HepG2 (cell line): Measurements from ENCODE around the gene NME8. TPM values are rescaled to one million over a fixed set of nuclear protein-coding genes. Genes with fewer than 3 reads are reported as not detected.

ENCODE experiments used
- ATAC-seq: fragments of 200-7000 bp; cut with Tn5 transposase; 3 replicates; pipeline ENCODE4 v1.9.1; 2020; ENCODE audit warnings: mild to moderate bottlenecking, moderate library complexity
- BruUV-seq: library from RNA; stranded (reverse); fragments of 400-500 nt; replicated peaks from 2 replicates; lab custom pipeline; 2021; lab: Mats Ljungman, UMichigan
- CTCF ChIA-PET: fragments of 300-600 bp; formaldehyde crosslinking; extraction: SDS; loops from one replicate; lab custom pipeline; 2021; ENCODE audit warnings: low total read pairs, inconsistent platforms, low intra/inter-chr PET ratio; lab: Yijun Ruan, JAX
- POLR2A ChIA-PET: fragments of 350-600 bp; sonication (Branson Sonifier 250); formaldehyde crosslinking; loops from one replicate; lab custom pipeline; 2020; ENCODE audit warnings: antibody characterized with exemption, inconsistent platforms; lab: Yijun Ruan, JAX
- DNase-seq: peaks from one replicate; pipeline ENCODE4 v3.0.0-alpha.2; 2015; ENCODE audit warnings: low spot score
- FAIRE-seq: peaks from 3 replicates; lab custom pipeline; 2011; peaks lifted over from hg19 to GRCh38; lab: Jason Lieb, UNC
- H2AFZ ChIP-seq: one replicate; pipeline ENCODE4 v1.6.1; 2011; ENCODE audit warnings: low read length, inconsistent platforms
- H3K27ac ChIP-seq: fragments of 300-600 bp; 3 replicates; pipeline ENCODE4 v1.8.0; 2011; ENCODE audit warnings: mixed run types, mild to moderate bottlenecking, mixed read lengths, low read length, inconsistent platforms; ENCODE audit not compliant: insufficient read depth; ENCODE audit errors: extremely low read length
- H3K27me3 ChIP-seq, 2 experiments: fragments of 200-600 bp in 1 of 2; 2 replicates in 1 of 2; 3 replicates in 1 of 2; pipeline versions ENCODE4 v1.6.0 to v1.8.0; 2011; ENCODE audit warnings: low read length in 2 of 2, mild to moderate bottlenecking in 2 of 2, moderate library complexity in 2 of 2, inconsistent platforms in 1 of 2; ENCODE audit not compliant: insufficient read depth in 2 of 2, control insufficient read depth in 1 of 2
- H3K36me3 ChIP-seq, 2 experiments: fragments of 200-600 bp in 1 of 2; replicated peaks in 1 of 2; 2 replicates in 1 of 2; 3 replicates in 1 of 2; pipeline versions ENCODE4 v1.5.1 to v1.8.0; 2011; ENCODE audit warnings: low read length in 2 of 2, inconsistent platforms in 1 of 2; ENCODE audit not compliant: insufficient read depth in 2 of 2, control insufficient read depth in 1 of 2
- H3K4me1 ChIP-seq: 2 replicates; pipeline ENCODE4 v1.5.1; 2012; ENCODE audit warnings: low read length, inconsistent platforms; ENCODE audit not compliant: insufficient read depth
- H3K4me2 ChIP-seq: 2 replicates; pipeline ENCODE4 v1.6.0; 2011; ENCODE audit warnings: low read depth, low read length, inconsistent platforms
- H3K4me3 ChIP-seq, 3 experiments: fragments of 200-600 bp in 1 of 3; sonication (generic), shearing (Covaris generic) in 1 of 3; replicated peaks in 1 of 3; 2 replicates each; pipeline ENCODE4 v1.5.1; 2011 to 2016; ENCODE audit warnings: low read length in 3 of 3, inconsistent platforms in 2 of 3, low read depth in 2 of 3, mild to moderate bottlenecking in 2 of 3, control low read depth in 1 of 3, mixed read lengths in 1 of 3; ENCODE audit not compliant: insufficient read depth in 1 of 3
- H3K79me2 ChIP-seq: one replicate; pipeline ENCODE4 v1.6.1; 2011; ENCODE audit warnings: low read length, inconsistent platforms; ENCODE audit not compliant: insufficient read depth
- H3K9ac ChIP-seq: 2 replicates; pipeline ENCODE4 v1.6.0; 2011; ENCODE audit warnings: mild to moderate bottlenecking, low read depth, low read length, inconsistent platforms; ENCODE audit not compliant: insufficient read depth
- H3K9me3 ChIP-seq: 2 replicates; pipeline ENCODE4 v1.5.1; 2012; ENCODE audit warnings: mild to moderate bottlenecking, low read length
- H4K20me1 ChIP-seq: 2 replicates; pipeline ENCODE4 v1.6.0; 2011; ENCODE audit warnings: inconsistent platforms, mild to moderate bottlenecking, low read length, moderate library complexity; ENCODE audit not compliant: insufficient read depth
- EP300 ChIP-seq, 3 experiments: sonication (generic) in 1 of 3; formaldehyde crosslinking in 1 of 3; IDR thresholded peaks; 2 replicates each; pipeline versions ENCODE4 v1.5.1 to v1.6.1; 2011 to 2020; ENCODE audit warnings: low read depth in 2 of 3, low read length in 2 of 3, borderline replicate concordance in 1 of 3, improper control_type of control experiment in 1 of 3, mild to moderate bottlenecking in 1 of 3, missing genetic modification reagents in 1 of 3, moderate library complexity in 1 of 3
- FOSL2 ChIP-seq: sonication (generic); formaldehyde crosslinking; IDR thresholded peaks from 2 replicates; pipeline ENCODE4 v1.4.0; 2020; ENCODE audit warnings: missing genetic modification reagents
- FOXA3 ChIP-seq: IDR thresholded peaks from 2 replicates; pipeline ENCODE4 v1.6.1; 2016; ENCODE audit warnings: missing genetic modification reagents, missing compliant biosample characterization
- FOXK2 ChIP-seq: fragments of 450-650 bp; IDR thresholded peaks from 2 replicates; pipeline ENCODE4 v1.6.1; 2016
- MEIS1 ChIP-seq: sonication (generic); formaldehyde crosslinking; IDR thresholded peaks from 2 replicates; pipeline ENCODE4 v1.9.0; 2021; ENCODE audit warnings: mild to moderate bottlenecking, missing genetic modification reagents, moderate library complexity, borderline replicate concordance
- NCOA5 ChIP-seq: sonication (generic); formaldehyde crosslinking; IDR thresholded peaks from 2 replicates; pipeline ENCODE4 v1.4.0; 2020; ENCODE audit warnings: missing genetic modification reagents
- NFIB ChIP-seq: sonication (generic); formaldehyde crosslinking; IDR thresholded peaks from 2 replicates; pipeline ENCODE4 v1.9.0; 2021; ENCODE audit warnings: missing genetic modification reagents, mild to moderate bottlenecking, borderline replicate concordance
- SAP130 ChIP-seq: IDR thresholded peaks from 2 replicates; pipeline ENCODE4 v1.6.1; 2016; ENCODE audit warnings: low read depth
- SOX13 ChIP-seq, 3 experiments: fragments of 450-650 bp in 1 of 3; sonication (generic) in 1 of 3; formaldehyde crosslinking in 1 of 3; IDR thresholded peaks in 2 of 3; conservative IDR thresholded peaks in 1 of 3; 2 replicates each; pipeline versions ENCODE4 v1.5.0 to v1.6.1; 2016 to 2020; ENCODE audit warnings: antibody characterized with exemption in 1 of 3, mild to moderate bottlenecking in 1 of 3, missing compliant biosample characterization in 1 of 3, missing genetic modification reagents in 1 of 3, moderate library complexity in 1 of 3
- TARDBP ChIP-seq: sonication (generic); formaldehyde crosslinking; IDR thresholded peaks from 2 replicates; pipeline ENCODE4 v1.8.0; 2022; ENCODE audit warnings: mild to moderate bottlenecking, missing genetic modification reagents
- TCF7 ChIP-seq: sonication (generic); IDR thresholded peaks from 2 replicates; pipeline ENCODE4 v1.6.1; 2016; ENCODE audit warnings: antibody characterized with exemption, low read depth
- TEAD3 ChIP-seq: optimal IDR thresholded peaks from 2 replicates; pipeline ENCODE3; 2016; ENCODE audit warnings: borderline replicate concordance
- ZNF256 ChIP-seq: sonication (generic); formaldehyde crosslinking; conservative IDR thresholded peaks from 2 replicates; pipeline ENCODE4 v1.4.0; 2020; ENCODE audit warnings: missing genetic modification reagents
- ZNF3 ChIP-seq: IDR thresholded peaks from 2 replicates; pipeline ENCODE4 v1.7.0; 2017; ENCODE audit warnings: inconsistent platforms
- ZNF782 ChIP-seq: sonication (generic); formaldehyde crosslinking; IDR thresholded peaks from 2 replicates; pipeline ENCODE4 v1.4.0; 2020; ENCODE audit warnings: missing genetic modification reagents, mild to moderate bottlenecking, borderline replicate concordance
- WGBS: methylation state at CpG from one replicate; pipeline ENCODE4 v1.1.6; 2017; ENCODE audit warnings: low lambda C conversion rate; 5-methylcytosine and 5-hydroxymethylcytosine counted together
- in situ Hi-C: cut with HindIII; loops from 2 replicates; pipeline ENCODE4 v1.10.0; 2017; ENCODE audit warnings: low pct_unique_long_range_greater_than_20kb; ENCODE audit not compliant: extremely low pct_ligation_motif_present
- intact Hi-C: fragments of 100-400 bp; cut with micrococcal nuclease; formaldehyde crosslinking; loops from one replicate; pipeline ENCODE4 v1.10.0; 2022; ENCODE audit not compliant: unreplicated experiment
- polyA plus RNA-seq, 8 experiments: library from polyadenylated mRNA; depleted of rRNA in 3 of 8; stranded (reverse) in 7 of 8; unstranded in 1 of 8; fragments of >200 nt; fragmentation: Illumina TruSeq in 4 of 8; extraction: Trizol in 4 of 8; gene quantifications; 2 replicates each; pipeline versions ENCODE4 v1.2.1 to v1.2.3, GENCODE V29; 2011 to 2016; ENCODE audit warnings: low read depth in 4 of 8, missing spikeins in 1 of 8, mixed read lengths in 1 of 8; ENCODE audit not compliant: insufficient read depth in 1 of 8
- total RNA-seq, 5 experiments: library from RNA; depleted of rRNA; stranded (reverse); fragments of >200 nt; fragmentation: Illumina TruSeq; extraction: Trizol; gene quantifications; 2 replicates each; pipeline ENCODE4 v1.2.3, GENCODE V29; 2016; ENCODE audit warnings: low read depth in 1 of 5
- TF ChIP-seq, protein P1 (sequence below): IDR thresholded peaks from 2 replicates; pipeline ENCODE4 v1.4.0; 2020; ENCODE audit warnings: mild to moderate bottlenecking, missing genetic modification reagents
- TF ChIP-seq, protein P2 (sequence below): sonication (generic); formaldehyde crosslinking; IDR thresholded peaks from 2 replicates; pipeline ENCODE4 v1.4.0; 2020; ENCODE audit warnings: missing genetic modification reagents

NME8 gene
- total and polyA plus RNA-seq, 2 of the 13 experiments (the other 11 are each of a cell fraction or from before 2014, with no cell fraction given), result not detected

GRCh38 chr7:37943905-37944736 lies 95.7 kb downstream of the NME8 start:
- Histone ChIP-seq H3K79me2 (peaks cover 54% of the 10 kb centered on the region), H4K20me1 (no peaks in the 10 kb centered on the region), H3K4me1 (peaks cover 71% of the 10 kb centered on the region), H3K4me2 (peak overlapping the region; percentile 64), H3K9me3 (no peaks in the 10 kb centered on the region), H3K27me3 (no peaks in the 10 kb centered on the region), H3K27ac (peak overlapping the region; percentile 99), H3K9ac (peak overlapping the region; percentile 82), H3K4me3 (peak overlapping the region in 1 of 3 experiments; percentile 38; a peak in 2 of 6 replicates), H3K36me3 (peaks cover 0 to 5% of the 10 kb centered on the region in 2 experiments; a peak in 4 of 5 replicates), H2AFZ (no peak overlapping the region)
- peak; percentile 92 for DNase-seq
- ATAC-seq, result peak; percentile 25
- intact Hi-C loops (loop anchor here (1.0 kb wide), 2 partner anchors 27 to 234 kb away; partner anchors contain the start of gene STARD3NL), in situ Hi-C loops (no loop called here)
- no TSS peak for BruUV-seq
- ChIA-PET POLR2A (interaction anchor here (1.1 to 4.7 kb wide), 4 partner anchors 24 to 973 kb away, joined by 3 to 68 read pairs (median 26); partner anchors contain the start of genes EPDR1, SFRP4 and STARD3NL), CTCF (no interaction called here)
- WGBS, result 53% methylated on average over 8 of the region's 8 CpGs
- no peak for FAIRE-seq
- TF ChIP-seq NFIB (CRISPR knock-in tag) (no peak), TARDBP (CRISPR knock-in tag) (0 out of 2 replicates have a peak, but pooled peaks have one; percentile 27), SAP130 (CRISPR knock-in tag) (peak; percentile 33; the same call in 1 of the 2 replicates), ZNF256 (CRISPR knock-in tag) (no peak), TCF7 (0 out of 2 replicates have a peak, but pooled peaks have one; percentile 25), NCOA5 (no peak), ZNF782 (no peak), TEAD3 (CRISPR knock-in tag) (peak; percentile 29), FOXK2 (0 out of 2 replicates have a peak, but pooled peaks have one; percentile 11), FOSL2 (CRISPR knock-in tag) (0 out of 2 replicates have a peak, but pooled peaks have one; percentile 17), EP300 (IDR thresholded peaks at IDR 0.05; ENCODE audit: low read depth in 2 of 2, low read length in 2 of 2) (peak in 1 of 2 experiments; percentile 18; a peak in 1 of 4 replicates), EP300 (CRISPR knock-in tag; IDR thresholded peaks at IDR 0.05; ENCODE audit: borderline replicate concordance) (no peak), FOXA3 (CRISPR knock-in tag) (peak; percentile 66), SOX13 (IDR thresholded peaks at IDR 0.05) (no peak), SOX13 (CRISPR knock-in tag; conservative IDR thresholded peaks at IDR 0.05 in 1 of 2, IDR thresholded peaks at IDR 0.05 in 1 of 2) (peak in 1 of 2 experiments; percentile 65; a peak in 2 of 4 replicates), ZNF3 (peak; percentile 98), MEIS1 (CRISPR knock-in tag) (0 out of 2 replicates have a peak, but pooled peaks have one; percentile 2)
- TF ChIP-seq, protein P1, sequence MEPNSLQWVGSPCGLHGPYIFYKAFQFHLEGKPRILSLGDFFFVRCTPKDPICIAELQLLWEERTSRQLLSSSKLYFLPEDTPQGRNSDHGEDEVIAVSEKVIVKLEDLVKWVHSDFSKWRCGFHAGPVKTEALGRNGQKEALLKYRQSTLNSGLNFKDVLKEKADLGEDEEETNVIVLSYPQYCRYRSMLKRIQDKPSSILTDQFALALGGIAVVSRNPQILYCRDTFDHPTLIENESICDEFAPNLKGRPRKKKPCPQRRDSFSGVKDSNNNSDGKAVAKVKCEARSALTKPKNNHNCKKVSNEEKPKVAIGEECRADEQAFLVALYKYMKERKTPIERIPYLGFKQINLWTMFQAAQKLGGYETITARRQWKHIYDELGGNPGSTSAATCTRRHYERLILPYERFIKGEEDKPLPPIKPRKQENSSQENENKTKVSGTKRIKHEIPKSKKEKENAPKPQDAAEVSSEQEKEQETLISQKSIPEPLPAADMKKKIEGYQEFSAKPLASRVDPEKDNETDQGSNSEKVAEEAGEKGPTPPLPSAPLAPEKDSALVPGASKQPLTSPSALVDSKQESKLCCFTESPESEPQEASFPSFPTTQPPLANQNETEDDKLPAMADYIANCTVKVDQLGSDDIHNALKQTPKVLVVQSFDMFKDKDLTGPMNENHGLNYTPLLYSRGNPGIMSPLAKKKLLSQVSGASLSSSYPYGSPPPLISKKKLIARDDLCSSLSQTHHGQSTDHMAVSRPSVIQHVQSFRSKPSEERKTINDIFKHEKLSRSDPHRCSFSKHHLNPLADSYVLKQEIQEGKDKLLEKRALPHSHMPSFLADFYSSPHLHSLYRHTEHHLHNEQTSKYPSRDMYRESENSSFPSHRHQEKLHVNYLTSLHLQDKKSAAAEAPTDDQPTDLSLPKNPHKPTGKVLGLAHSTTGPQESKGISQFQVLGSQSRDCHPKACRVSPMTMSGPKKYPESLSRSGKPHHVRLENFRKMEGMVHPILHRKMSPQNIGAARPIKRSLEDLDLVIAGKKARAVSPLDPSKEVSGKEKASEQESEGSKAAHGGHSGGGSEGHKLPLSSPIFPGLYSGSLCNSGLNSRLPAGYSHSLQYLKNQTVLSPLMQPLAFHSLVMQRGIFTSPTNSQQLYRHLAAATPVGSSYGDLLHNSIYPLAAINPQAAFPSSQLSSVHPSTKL, result peak; percentile 23
- TF ChIP-seq, protein P2, sequence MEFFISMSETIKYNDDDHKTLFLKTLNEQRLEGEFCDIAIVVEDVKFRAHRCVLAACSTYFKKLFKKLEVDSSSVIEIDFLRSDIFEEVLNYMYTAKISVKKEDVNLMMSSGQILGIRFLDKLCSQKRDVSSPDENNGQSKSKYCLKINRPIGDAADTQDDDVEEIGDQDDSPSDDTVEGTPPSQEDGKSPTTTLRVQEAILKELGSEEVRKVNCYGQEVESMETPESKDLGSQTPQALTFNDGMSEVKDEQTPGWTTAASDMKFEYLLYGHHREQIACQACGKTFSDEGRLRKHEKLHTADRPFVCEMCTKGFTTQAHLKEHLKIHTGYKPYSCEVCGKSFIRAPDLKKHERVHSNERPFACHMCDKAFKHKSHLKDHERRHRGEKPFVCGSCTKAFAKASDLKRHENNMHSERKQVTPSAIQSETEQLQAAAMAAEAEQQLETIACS (CRISPR knock-in tag), result no peak
